CD4-positive, alpha-beta T cell (primary cell): ENCODE results near the gene STK11. TPM values are rescaled to one million over a fixed set of nuclear protein-coding genes. Genes with fewer than 3 reads are reported as not detected.

Experiments
- ATAC-seq: fragments of 200-7000 bp; cut with Tn5 transposase; one replicate; pipeline ENCODE4 v1.10.0; 2022; ENCODE audit warnings: mild to moderate bottlenecking; ENCODE audit not compliant: poor library complexity
- CTCF ChIA-PET: fragments of 350-600 bp; sonication (Branson Sonifier 250); formaldehyde crosslinking; loops from one replicate; lab custom pipeline; 2021; ENCODE audit warnings: antibody characterized with exemption, inconsistent platforms; lab: Charles Lee
- POLR2A ChIA-PET: fragments of 350-600 bp; sonication (Branson Sonifier 250); formaldehyde crosslinking; loops from one replicate; lab custom pipeline; 2021; ENCODE audit warnings: antibody characterized with exemption, inconsistent platforms; lab: Charles Lee
- DNase-seq, 14 experiments: peaks; one replicate each; pipeline ENCODE4 v3.0.0-alpha.2; 2013 to 2020; ENCODE audit warnings: mixed read lengths in 2 of 14
- H3K27ac ChIP-seq, 2 donors: one replicate each; pipeline versions ENCODE4 v1.5.1 to v1.7.0; 2013; ENCODE audit warnings: low read length in 2 of 2, low read depth in 1 of 2, mild to moderate bottlenecking in 1 of 2
- H3K27me3 ChIP-seq, 2 experiments: 1 replicate in 1 of 2; 2 replicates in 1 of 2; pipeline versions ENCODE4 v1.6.1 to v1.7.0; 2013; ENCODE audit warnings: low read length in 2 of 2, control low read depth in 1 of 2, mild to moderate bottlenecking in 1 of 2, moderate library complexity in 1 of 2; ENCODE audit not compliant: insufficient read depth in 2 of 2, control insufficient read depth in 1 of 2
- H3K36me3 ChIP-seq: one replicate; pipeline ENCODE4 v1.6.1; 2013; ENCODE audit warnings: low read length, control low read depth; ENCODE audit not compliant: insufficient read depth
- H3K4me1 ChIP-seq: one replicate; pipeline ENCODE4 v1.6.1; 2013; ENCODE audit warnings: low read length, control low read depth; ENCODE audit not compliant: insufficient read depth
- H3K4me3 ChIP-seq: one replicate; pipeline ENCODE4 v1.5.1; 2013; ENCODE audit warnings: mild to moderate bottlenecking, low read length, moderate library complexity
- H3K9me3 ChIP-seq, 2 experiments: 1 replicate in 1 of 2; 2 replicates in 1 of 2; pipeline versions ENCODE4 v1.6.1 to v1.7.0; 2013; ENCODE audit warnings: low read length in 2 of 2, mild to moderate bottlenecking in 2 of 2, control low read depth in 1 of 2, moderate library complexity in 1 of 2; ENCODE audit not compliant: control insufficient read depth in 1 of 2, insufficient read depth in 1 of 2
- H3K27ac Mint-ChIP-seq: one replicate; pipeline ENCODE4 v1.8.0; 2020; ENCODE audit warnings: mixed read lengths
- H3K27me3 Mint-ChIP-seq: one replicate; pipeline ENCODE4 v1.8.0; 2021; ENCODE audit warnings: mixed read lengths
- H3K36me3 Mint-ChIP-seq: one replicate; pipeline ENCODE4 v1.8.0; 2021; ENCODE audit warnings: low read depth, mixed read lengths
- H3K4me1 Mint-ChIP-seq: one replicate; pipeline ENCODE4 v1.8.0; 2021; ENCODE audit warnings: low read depth, mixed read lengths
- H3K4me3 Mint-ChIP-seq: one replicate; pipeline ENCODE4 v1.8.0; 2020; ENCODE audit warnings: mild to moderate bottlenecking, mixed read lengths
- H3K9me3 Mint-ChIP-seq: one replicate; pipeline ENCODE4 v1.8.0; 2020; ENCODE audit warnings: mixed read lengths
- intact Hi-C, 2 experiments: fragments of 100-400 bp; cut with DNase I in 1 of 2; cut with micrococcal nuclease in 1 of 2; formaldehyde crosslinking; loops; one replicate each; pipeline versions ENCODE4 v1.15.1 to v1.9.0; 2023 to 2025; cut with DNase I, micrococcal nuclease
- total RNA-seq, 174 experiments: library from RNA in 2 of 174; stranded (reverse) in 2 of 174; gene quantifications; one replicate each; pipeline ENCODE4 v1.2.3 and lab custom pipeline; 2021 to 2026
- TF ChIP-seq, protein P1 (sequence below): fragments of 200-600 bp; IDR thresholded peaks from one replicate; pipeline ENCODE4 v1.8.0; 2022; ENCODE audit warnings: antibody characterized with exemption, mild to moderate bottlenecking

The STK11 gene
- total RNA-seq, 2 experiments from 2014 or later = 49.7 to 53.0 TPM

DNA sequence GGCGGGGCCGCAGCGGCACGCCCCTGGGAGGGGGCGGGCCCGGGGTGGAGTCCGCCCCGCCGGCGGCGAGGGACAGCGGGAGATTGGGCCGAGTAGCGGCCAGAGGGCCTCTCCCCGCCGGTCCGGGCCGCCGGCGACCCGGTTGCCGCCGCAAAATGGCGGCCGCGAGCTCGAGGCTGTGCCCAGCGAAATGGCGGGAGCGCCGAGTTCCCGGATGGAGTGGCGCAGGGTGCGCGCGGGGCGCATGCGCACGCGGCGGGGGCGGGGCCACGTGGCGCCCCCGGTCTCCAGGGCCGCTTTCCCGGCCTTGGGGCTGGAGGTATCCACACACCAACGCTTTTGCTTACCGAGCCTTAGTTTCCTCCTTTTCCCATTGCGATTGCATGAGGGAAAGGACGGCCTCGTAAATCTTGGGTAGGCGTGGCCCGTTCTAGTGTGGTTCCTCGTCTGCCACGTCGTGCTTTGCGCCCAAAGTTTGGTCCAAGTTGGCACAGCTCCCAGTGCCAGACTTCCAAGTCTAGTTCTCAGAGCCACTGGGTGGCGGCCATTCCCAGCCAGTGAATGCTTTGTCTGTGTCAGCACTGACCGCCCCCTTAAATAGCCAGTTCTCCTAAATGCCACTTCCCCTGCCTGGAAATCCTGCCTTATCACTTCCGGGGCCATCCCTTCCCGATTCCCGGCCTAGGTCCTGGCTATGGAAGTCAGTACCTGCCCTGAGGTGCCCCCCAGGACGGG, 64.1 kb downstream of the STK11 start:
- Mint-ChIP-seq H3K36me3 (peaks cover 54% of the 10 kb centered on the region), H3K4me3 (peak overlapping the region; percentile 94), H3K27me3 (no peaks in the 10 kb centered on the region), H3K27ac (peak overlapping the region; percentile 88), H3K9me3 (no peaks in the 10 kb centered on the region), H3K4me1 (peaks cover 68% of the 10 kb centered on the region)
- ATAC-seq (peak; percentile 37), DNase-seq (peak; percentile 75 to 94 (median 86))
- H3K36me3 ChIP-seq = peaks cover 50% of the 10 kb centered on the region
- ChIA-PET POLR2A (interaction anchor here (0.6 to 10.3 kb wide), 62 partner anchors 8 to 609 kb away, joined by 3 to 476 read pairs (median 7); partner anchors contain the start of genes ABCA7, ARHGAP45, ATP5F1D and CBARP), CTCF (interaction anchor here (0.6 to 11.0 kb wide), 3 partner anchors 17 to 25 kb away, joined by 4 to 255 read pairs (median 6); partner anchors contain the start of gene MIDN)
- H3K27me3 ChIP-seq = no peaks in the 10 kb centered on the region
- peak overlapping the region; percentile 99 for H3K4me3 ChIP-seq
- H3K9me3 ChIP-seq = no peaks in the 10 kb centered on the region
- H3K4me1 ChIP-seq = peaks cover 92% of the 10 kb centered on the region
- H3K27ac ChIP-seq = peak overlapping the region; percentile 78 to 84
- TF ChIP-seq, protein P1, sequence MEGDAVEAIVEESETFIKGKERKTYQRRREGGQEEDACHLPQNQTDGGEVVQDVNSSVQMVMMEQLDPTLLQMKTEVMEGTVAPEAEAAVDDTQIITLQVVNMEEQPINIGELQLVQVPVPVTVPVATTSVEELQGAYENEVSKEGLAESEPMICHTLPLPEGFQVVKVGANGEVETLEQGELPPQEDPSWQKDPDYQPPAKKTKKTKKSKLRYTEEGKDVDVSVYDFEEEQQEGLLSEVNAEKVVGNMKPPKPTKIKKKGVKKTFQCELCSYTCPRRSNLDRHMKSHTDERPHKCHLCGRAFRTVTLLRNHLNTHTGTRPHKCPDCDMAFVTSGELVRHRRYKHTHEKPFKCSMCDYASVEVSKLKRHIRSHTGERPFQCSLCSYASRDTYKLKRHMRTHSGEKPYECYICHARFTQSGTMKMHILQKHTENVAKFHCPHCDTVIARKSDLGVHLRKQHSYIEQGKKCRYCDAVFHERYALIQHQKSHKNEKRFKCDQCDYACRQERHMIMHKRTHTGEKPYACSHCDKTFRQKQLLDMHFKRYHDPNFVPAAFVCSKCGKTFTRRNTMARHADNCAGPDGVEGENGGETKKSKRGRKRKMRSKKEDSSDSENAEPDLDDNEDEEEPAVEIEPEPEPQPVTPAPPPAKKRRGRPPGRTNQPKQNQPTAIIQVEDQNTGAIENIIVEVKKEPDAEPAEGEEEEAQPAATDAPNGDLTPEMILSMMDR = no peak
- intact Hi-C loops = loop anchor here (1.0 to 10.0 kb wide), 3 partner anchors 10 to 205 kb away; partner anchors contain the start of genes C19orf25 (in 1 of the 2), DAZAP1 (in 1 of the 2) and GAMT (in 1 of the 2)

DNA sequence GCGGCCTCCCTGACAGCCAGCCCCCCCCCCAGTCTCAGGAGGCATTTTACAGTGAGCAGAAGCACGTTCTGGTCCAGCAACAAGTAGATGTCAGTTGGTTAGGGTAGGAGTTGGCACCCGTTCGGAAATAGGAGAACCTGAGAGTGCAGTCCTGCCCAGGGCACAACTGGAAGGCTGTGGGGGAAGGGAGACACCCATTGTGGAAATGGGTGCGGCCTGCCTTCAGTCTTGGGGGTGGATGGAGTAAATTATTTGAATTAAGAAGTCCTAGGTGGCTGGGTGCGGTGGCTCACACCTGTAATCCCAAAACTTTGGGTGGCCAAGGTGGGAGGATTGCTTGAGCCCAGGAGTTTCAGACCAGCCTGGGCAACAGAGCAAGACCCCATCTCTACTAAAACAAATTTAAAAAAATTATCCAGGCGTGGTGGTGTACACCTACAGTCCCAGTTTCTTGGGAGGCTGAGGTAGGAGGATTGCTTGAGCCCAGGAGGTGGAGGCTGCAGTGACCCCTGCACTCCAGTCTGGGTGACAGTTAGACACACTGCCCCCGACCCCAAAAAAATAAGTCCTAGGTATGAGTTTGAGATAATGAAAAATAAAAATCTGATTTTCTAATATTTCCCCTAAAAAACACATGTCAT, 64.8 kb downstream of the STK11 start:
- H3K4me3 Mint-ChIP-seq = peak overlapping the region; percentile 94
- TF ChIP-seq, protein P1 = no peak
- Histone ChIP-seq H3K4me1 (peaks cover 91% of the 10 kb centered on the region), H3K36me3 (peaks cover 55% of the 10 kb centered on the region), H3K27me3 (no peaks in the 10 kb centered on the region), H3K9me3 (no peaks in the 10 kb centered on the region), H3K27ac (peak overlapping the region; percentile 78 to 84), H3K4me3 (peak overlapping the region; percentile 99)
- H3K27ac Mint-ChIP-seq = peak overlapping the region; percentile 82
- ATAC-seq (no peak), DNase-seq (peak in 1 of 14 experiments; percentile 43)
- ChIA-PET POLR2A (interaction anchor here (1.7 kb wide), 1 partner anchor 21 kb away, joined by 57 read pairs; no protein-coding TSS in a partner anchor), CTCF (interaction anchor here (4.3 to 11.0 kb wide), 2 partner anchors 26 kb away, joined by 26 to 255 read pairs; no protein-coding TSS in a partner anchor)
- no peaks in the 10 kb centered on the region for H3K27me3 Mint-ChIP-seq
- H3K36me3 Mint-ChIP-seq = peaks cover 58% of the 10 kb centered on the region
- intact Hi-C loops = loop anchor here (10.0 kb wide), 2 partner anchors 134 to 204 kb away; partner anchors contain the start of genes C19orf25 (in 1 of the 2), DAZAP1 (in 1 of the 2) and GAMT (in 1 of the 2)
- peaks cover 64% of the 10 kb centered on the region for H3K4me1 Mint-ChIP-seq
- no peaks in the 10 kb centered on the region for H3K9me3 Mint-ChIP-seq
